Stimulated activated naive CD4-positive, alpha-beta T cell treated with Interleukin-2 at 50 U/mL for 16 hours (primary cell): ENCODE measurements around the gene SULT4A1.
"Not testable (repeated sequence)": the region's sequence is repeated elsewhere in the genome, so short reads cannot be mapped to it uniquely, and the experiment has no call there.

Source experiments
- DNase-seq: peaks from one replicate; lab custom pipeline; 2025; lab: John Stamatoyannopoulos, UW

Gene SULT4A1

GRCh38 chr22:43886231-43886630 lies 23.9 kb upstream of the SULT4A1 start:
- no peak for DNase-seq

- no peak for DNase-seq
Observed at GRCh38 chr22:43885786-43886185, 23.5 kb upstream of the SULT4A1 start.

GRCh38 chr22:43885319-43885671 lies 23.0 kb upstream of the SULT4A1 start:
- no peak for DNase-seq

GRCh38 chr22:43884600-43885318 lies 22.4 kb upstream of the SULT4A1 start:
- DNase-seq: peak; percentile 19

GRCh38 chr22:43883719-43884415 lies 21.6 kb upstream of the SULT4A1 start:
- no peak for DNase-seq

GRCh38 chr22:43883012-43883661 lies 20.8 kb upstream of the SULT4A1 start:
- DNase-seq: peak; percentile 11

- no peak for DNase-seq
Observed at GRCh38 chr22:43882122-43882767, 19.9 kb upstream of the SULT4A1 start.

- no peak for DNase-seq
Observed at GRCh38 chr22:43881091-43882061, 19.1 kb upstream of the SULT4A1 start.

- DNase-seq: no peak
Observed at GRCh38 chr22:43880541-43880991, 18.3 kb upstream of the SULT4A1 start.

GRCh38 chr22:43879901-43880540 lies 17.7 kb upstream of the SULT4A1 start:
- DNase-seq: no peak

- DNase-seq: no peak
Observed at GRCh38 chr22:43878831-43879550, 16.7 kb upstream of the SULT4A1 start.

GRCh38 chr22:43878079-43878795 lies 15.9 kb upstream of the SULT4A1 start:
- DNase-seq: no peak

GRCh38 chr22:43876866-43877509 lies 14.7 kb upstream of the SULT4A1 start:
- DNase-seq: no peak

- no peak for DNase-seq
Observed at GRCh38 chr22:43869799-43870198, 7.5 kb upstream of the SULT4A1 start.

- not testable (repeated sequence) for DNase-seq
Observed at GRCh38 chr22:43869001-43869400, 6.7 kb upstream of the SULT4A1 start.

GRCh38 chr22:43867839-43868635 lies 5.7 kb upstream of the SULT4A1 start:
- DNase-seq: no peak

- DNase-seq: no peak
Observed at GRCh38 chr22:43862882-43863202, 529 bp upstream of the SULT4A1 start.

GRCh38 chr22:43861529-43861928 lies 784 bp downstream of the SULT4A1 start:
- no peak for DNase-seq
